NCI-H2029 (cell line): ENCODE results near the gene MAP1LC3B2.

Experiments used
- DNase-seq: peaks from one replicate; lab custom pipeline; 2025; lab: John Stamatoyannopoulos, UW

The MAP1LC3B2 gene

DNA sequence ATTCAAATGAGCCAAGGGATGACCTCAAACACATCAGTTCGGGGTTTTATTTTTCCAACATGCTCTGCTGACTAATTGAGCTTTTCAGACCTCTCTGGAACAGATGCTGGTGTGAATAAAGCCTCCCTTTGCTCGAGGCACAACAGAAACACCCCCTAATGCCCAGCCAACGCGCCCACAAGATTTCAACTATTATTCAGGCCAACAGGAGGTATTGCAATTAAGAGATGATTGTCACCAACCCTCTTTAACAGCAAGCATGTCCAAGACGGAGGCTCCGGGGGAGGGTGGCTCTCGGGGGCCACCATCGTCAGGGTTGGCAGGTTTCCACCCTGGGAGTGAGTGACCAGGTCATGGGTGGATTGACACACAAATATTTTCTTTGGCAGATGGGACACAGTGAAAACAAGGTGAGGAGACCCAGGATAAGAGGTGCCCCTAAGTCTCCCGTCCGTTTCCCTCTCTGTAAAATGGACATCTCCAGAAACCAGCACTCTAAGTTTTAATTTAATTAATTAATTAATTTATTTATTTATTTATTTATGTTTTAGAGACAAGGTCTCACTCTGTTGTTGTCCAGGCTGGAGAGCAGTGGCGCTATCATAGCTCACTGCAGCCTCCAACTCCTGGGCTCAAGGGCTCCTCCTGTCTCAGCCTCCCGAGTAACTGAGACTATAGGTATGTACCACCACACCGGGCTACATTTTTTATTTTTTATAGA, 56.1 kb downstream of the MAP1LC3B2 start:
- no peak for DNase-seq

DNA sequence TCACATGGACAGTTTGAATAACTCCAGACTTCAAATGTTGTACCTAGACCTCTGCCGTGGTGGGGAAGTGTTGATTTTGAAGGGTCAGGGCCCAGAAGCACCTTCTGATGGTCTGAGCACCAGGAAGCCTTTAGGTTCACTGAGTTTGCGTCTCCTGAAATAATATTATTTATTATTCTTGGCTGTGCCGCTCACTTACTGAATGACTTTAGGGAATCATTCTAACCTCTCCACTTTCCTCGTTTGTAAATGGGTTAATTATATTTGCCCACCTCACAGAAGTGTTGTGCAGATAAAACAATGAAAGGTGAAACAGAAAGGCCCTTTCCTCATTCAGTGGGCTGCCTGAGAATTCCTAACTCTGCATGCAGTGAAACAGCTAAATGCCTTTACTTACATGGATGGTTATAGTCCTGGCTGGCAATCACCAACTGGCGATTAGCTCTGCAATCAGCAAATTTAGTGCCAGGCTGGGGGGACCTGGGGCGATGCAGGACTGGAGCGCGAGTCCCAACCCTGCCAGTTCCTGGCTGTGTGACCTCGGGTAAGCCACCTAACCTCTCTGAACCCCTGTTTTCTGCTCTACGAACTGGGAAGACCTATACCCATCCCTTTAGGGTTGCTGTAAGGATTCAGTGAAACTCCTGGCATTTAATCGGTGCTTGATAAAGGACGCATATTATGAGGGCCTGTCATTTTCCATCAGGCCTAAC, 57.5 kb downstream of the MAP1LC3B2 start:
- no peak for DNase-seq

DNA sequence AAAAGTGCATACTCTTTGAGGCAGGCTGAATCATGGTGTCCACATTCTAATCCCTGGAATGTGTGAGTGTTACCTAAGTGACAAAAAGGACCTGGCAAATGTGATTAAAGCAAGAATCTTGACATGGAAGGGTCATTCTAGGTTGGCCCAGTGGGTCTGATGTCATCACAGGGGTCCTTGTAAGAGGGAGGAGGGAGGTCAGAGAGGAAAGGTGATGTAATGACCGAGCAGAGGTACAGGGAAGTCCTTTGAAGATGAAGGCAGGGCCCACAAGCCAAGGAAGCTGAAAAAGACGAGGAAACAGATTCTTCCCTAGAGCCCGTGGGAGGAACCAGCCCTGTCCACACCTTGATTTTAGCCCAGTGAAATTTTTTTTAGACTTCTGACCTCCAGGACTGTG, 60.1 kb downstream of the MAP1LC3B2 start:
- no peak for DNase-seq

GRCh38 chr12:116620124-116620491, 60.9 kb downstream of the MAP1LC3B2 start:
- no peak for DNase-seq

DNA sequence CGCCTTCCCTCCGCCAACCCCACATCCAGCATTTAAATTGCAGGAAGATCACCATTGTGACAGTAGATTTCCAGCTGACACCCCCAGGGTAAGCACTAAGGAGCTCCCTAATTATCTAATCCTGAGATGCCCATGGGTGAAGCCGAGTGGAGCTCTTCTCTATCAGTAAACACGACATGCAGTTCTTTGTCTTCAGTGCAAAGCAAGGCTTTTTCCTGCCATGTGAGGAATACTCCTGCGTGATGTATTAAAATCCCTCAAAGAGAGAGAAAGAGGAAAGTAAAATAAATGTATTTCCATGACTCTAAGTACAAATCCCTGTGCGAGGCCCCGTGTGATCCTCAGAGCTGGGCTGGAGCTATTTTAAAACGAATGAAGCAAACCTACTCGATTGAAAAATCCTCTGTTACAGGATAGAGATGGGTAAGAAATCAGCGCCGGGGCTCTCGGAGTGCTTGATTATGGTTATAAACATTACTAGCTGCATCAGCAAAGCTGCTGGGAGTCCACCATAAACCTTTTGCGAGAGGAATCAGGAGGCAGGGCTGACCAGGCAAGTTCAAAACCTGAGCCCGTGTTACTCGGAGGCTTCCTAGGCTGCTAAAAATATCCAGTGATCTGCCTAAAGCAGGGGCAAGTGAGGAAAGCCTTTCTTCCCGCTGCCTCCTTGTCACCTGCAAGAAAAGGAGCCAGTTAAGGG, 61.5 kb downstream of the MAP1LC3B2 start:
- no peak for DNase-seq

- DNase-seq = no peak
Observed at GRCh38 chr12:116621194-116621593, 62.0 kb downstream of the MAP1LC3B2 start.

DNA sequence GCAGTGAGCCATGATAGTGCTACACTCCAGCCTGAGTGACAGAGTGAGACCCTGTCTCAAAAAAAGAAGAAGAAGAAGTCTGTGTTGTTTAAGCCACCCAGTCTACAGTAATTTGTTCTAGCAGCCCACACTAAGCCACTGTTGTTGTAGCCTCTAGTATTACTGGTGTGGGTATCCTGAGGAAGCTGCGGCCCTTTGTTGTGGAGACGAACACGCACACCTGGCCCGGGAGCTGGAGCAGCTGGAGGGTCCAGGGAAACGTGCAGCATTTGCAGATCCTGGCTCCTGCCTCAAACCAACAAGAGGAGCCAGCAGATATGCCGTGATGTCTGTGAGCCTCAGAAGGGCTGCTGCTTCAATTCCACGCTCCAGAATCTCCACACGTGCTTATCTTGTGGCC, 65.3 kb downstream of the MAP1LC3B2 start:
- no peak for DNase-seq

DNA sequence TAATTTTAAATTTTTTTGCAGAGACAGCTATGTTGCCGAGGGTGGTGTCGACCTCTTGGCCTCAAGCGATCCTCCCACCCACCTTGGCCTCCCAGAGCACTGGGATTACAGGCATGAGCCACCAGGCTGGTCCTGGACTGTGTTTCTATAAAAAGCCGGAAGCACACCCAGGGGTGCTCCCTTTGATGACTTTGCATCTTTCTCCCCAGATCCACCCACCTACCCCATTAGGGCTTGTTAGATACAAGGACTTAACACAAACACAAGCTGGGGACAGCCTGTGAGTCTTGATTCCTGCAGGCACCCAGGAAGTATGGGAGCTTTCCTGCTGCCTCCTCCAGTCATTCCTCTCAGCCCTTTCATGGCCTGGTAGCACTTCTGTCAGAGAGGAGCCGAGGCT, 67.0 kb downstream of the MAP1LC3B2 start:
- DNase-seq = no peak
